HK-2 (cell line): ENCODE measurements around the gene PXMP4.
A peak's percentile ranks its signal among the peaks of the same experiment; 100 is the strongest.

Experiments used
- DNase-seq: peaks from one replicate; pipeline ENCODE4 v3.0.0-alpha.2; 2018; ENCODE audit not compliant: unreplicated experiment

The PXMP4 gene

GRCh38 chr20:33684533-33685327 is 35.4 kb downstream of the PXMP4 start:
- no peak for DNase-seq

- no peak for DNase-seq
Measured at GRCh38 chr20:33681728-33682353, 38.3 kb downstream of the PXMP4 start.

GRCh38 chr20:33681288-33681687 is 38.8 kb downstream of the PXMP4 start:
- no peak for DNase-seq

GRCh38 chr20:33680686-33681085 is 39.4 kb downstream of the PXMP4 start:
- no peak for DNase-seq

- no peak for DNase-seq
Measured at GRCh38 chr20:33679758-33680485, 40.2 kb downstream of the PXMP4 start.

- no peak for DNase-seq
Measured at GRCh38 chr20:33677991-33678702, 42.0 kb downstream of the PXMP4 start.

GRCh38 chr20:33676652-33677645 is 43.2 kb downstream of the PXMP4 start:
- DNase-seq: no peak

- no peak for DNase-seq
Measured at GRCh38 chr20:33676121-33676520, 44.0 kb downstream of the PXMP4 start.

GRCh38 chr20:33675136-33675959 is 44.8 kb downstream of the PXMP4 start:
- no peak for DNase-seq

- peak; percentile 86 for DNase-seq
Measured at GRCh38 chr20:33674294-33675135, 45.6 kb downstream of the PXMP4 start, which contains the start of gene NECAB3. Gene NECAB3 (minus strand): TSS chr20:33674428. CDS start chr20:33674352, 76 bp downstream.

- DNase-seq: peak; percentile 64
Measured at GRCh38 chr20:33673410-33674293, 46.5 kb downstream of the PXMP4 start.

GRCh38 chr20:33673114-33673409 is 47.0 kb downstream of the PXMP4 start:
- no peak for DNase-seq

GRCh38 chr20:33672426-33673113 is 47.5 kb downstream of the PXMP4 start:
- no peak for DNase-seq

- no peak for DNase-seq
Measured at GRCh38 chr20:33671573-33672288, 48.4 kb downstream of the PXMP4 start.

- DNase-seq: no peak
Measured at GRCh38 chr20:33670715-33671499, 49.2 kb downstream of the PXMP4 start.
